ENCODE data around the gene KLK12.
A peak's percentile ranks its signal among the peaks of the same experiment; 100 is the strongest.

Gene KLK12

DNA sequence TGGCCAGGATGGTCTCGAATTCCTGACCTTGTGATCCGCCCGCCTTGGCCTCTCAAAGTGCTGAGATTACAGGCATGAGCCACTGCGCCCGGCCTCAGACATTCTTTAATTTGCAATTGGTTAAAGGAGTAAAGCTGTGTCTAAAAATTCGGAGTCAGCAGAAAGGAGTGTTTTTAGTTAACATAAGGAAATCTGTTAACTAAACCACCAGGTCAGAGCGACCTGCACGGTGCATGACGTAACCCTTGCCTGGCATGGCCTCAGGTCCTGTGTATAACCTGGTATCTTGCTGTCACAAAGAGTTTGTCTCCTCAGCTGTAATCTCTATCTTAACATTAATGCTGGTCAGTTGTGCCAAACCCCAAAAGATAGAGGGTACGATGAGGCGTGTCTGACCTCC, 9.5 kb upstream of the KLK12 start:
- no peak for DNase-seq

DNA sequence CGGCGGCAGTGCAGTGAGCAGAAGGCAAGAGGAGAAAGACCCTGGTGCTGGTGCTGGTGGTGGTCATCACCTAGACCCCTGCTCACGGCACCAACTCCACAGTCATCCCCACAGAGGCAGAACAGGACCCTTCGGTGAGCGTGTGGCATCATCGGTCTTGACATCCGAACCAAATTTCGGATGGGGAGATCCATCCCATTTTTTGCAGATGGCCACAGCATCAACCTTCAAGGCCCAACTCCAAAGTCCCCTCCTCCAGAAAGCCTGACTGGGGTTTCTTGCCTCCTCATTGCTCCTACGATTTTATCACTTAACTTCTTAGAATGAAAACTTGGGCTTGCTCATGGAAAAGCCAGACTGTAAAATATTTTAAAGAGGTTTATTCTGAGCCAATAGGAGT, 8.7 kb upstream of the KLK12 start:
- no peak for DNase-seq

DNA sequence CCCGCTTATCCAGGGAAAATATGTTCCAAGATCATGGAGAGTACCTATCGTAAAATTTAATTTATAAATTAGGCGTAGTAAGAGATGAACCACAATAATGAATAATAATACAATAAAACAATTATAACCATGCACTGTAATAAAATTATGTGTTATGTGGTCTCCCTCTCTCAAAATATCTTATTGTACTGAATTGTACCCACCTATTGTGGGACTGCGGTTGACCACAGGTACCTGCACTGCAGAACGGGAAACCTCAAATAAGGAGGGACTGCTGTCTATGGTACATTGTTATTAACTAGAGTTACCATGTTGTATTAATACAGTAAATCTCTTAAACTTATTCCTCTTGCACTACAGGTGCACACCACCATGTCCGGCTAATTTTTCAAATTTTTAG, 5.3 kb upstream of the KLK12 start:
- no peak for DNase-seq

- no peak for DNase-seq
These were observed 1.7 kb upstream of the KLK12 start for GRCh38 chr19:51036519-51036918.

DNA sequence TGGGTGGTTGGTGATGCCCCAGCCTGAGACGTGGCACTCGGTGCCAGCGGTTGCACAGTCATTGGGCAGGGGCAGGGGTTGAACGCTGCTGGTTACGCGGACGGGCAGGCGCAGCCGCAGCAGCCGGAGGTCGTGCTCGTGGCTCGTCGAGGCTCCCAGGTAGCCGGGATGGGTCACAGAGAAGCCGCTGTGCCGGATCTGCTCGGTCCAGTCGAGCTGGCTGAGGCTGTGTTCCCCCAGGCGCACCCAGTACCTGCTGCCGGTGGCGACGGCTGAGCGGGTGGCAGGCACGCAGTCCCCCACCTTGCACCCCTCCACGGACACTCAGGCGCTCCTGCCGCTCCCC, 2.9 kb downstream of the KLK12 start:
- no peak for DNase-seq

- DNase-seq: no peak
These were observed 3.5 kb downstream of the KLK12 start for GRCh38 chr19:51031220-51031879.

GRCh38 chr19:51030631-51031030, 4.2 kb downstream of the KLK12 start:
- no peak for DNase-seq

GRCh38 chr19:51029718-51030117, 5.1 kb downstream of the KLK12 start:
- no peak for DNase-seq

GRCh38 chr19:51027873-51028272, 6.9 kb downstream of the KLK12 start:
- DNase-seq: no peak

- DNase-seq: no peak
These were observed 7.5 kb downstream of the KLK12 start for GRCh38 chr19:51027126-51027806.

DNA sequence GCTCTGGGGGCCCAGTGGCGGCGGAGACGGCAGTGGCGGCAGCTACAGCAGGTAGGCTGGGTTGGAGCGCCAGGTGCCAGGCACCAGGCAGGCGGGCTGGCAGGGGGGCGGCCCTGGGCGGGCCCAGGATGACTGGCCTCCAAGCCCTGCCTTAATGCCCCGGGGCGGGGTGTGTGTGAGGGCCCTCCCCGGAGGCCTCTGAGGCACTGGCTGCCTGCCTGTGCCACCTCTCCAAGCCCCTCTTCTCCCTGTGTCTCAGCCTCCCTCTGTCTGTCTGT, 8.3 kb downstream of the KLK12 start, which contains the start of gene KLK11:
Gene KLK11 (minus strand): TSS at position 63 of the 278 bp plus-strand sequence. CDS start 985 bp downstream, outside the sequence.
- DNase-seq: no peak

DNA sequence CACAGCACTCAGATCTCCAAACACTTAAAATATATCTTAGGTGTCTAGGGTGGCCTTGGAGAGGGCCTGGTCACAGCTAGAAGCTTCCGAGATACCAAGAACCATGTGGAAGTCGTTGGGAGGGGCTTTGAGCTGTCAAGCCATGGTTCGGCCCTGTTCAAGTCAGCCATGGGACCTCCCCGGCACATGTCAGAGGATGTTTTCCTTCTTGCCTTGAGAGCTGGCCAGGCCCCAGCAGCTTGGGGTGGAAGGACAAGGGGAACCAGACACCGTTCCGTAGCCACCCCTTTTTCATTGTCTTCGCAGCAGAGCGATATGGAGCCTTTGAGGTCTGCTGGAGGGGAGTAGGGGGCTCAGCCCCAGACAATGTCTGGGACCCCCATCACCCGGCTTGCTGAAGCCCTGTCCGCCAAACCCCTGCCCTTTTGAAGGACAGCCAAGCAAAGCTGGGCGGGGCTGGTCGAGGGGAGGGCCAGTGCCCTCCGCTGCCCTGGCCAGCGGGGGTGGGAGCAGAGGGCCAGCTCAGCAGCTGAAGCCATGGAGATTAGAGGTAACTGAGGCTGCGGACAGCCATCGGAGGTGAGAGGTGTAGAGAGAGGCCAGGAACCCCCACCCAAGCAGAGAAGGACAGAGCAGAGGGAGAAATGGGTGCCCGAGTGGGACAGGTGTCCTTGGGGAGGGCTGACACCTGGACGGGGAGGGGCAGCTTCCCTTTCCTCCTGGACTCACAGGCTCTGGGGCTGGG, 8.8 kb downstream of the KLK12 start:
- no peak for DNase-seq

GRCh38 chr19:51025401-51025800, 9.4 kb downstream of the KLK12 start:
- DNase-seq: no peak

- peak; percentile 57 for DNase-seq
These were observed 9.9 kb downstream of the KLK12 start for GRCh38 chr19:51024924-51025323.

- no peak for DNase-seq
These were observed 10.9 kb downstream of the KLK12 start for GRCh38 chr19:51023946-51024345.

GRCh38 chr19:51022526-51022925, 12.3 kb downstream of the KLK12 start:
- no peak for DNase-seq

- peak; percentile 75 for DNase-seq
These were observed 13.7 kb downstream of the KLK12 start for GRCh38 chr19:51020988-51021651.

DNA sequence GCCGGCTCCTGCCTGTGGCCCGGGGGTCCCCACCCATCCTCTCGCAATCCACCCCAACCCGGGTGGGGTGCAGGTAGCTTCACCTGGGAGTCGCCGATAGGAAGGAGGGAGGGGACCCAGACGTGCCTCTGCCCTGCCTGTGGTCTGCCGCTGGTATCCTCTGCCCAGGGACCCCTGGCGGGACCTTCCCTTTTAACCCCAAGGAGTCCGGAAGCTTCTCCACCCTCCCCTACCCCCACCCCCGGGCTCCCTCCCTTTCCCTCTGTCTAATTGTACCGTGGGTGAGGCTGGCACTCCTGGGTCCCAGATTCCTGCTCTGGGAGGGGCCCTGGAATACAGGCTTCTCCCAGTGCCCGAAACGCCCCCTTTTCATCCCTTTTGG, 15.3 kb downstream of the KLK12 start, which contains the start of gene KLK10:
Gene KLK10 (minus strand): TSS at position 166 of the 382 bp plus-strand sequence. CDS start 579 bp downstream, outside the sequence.
- DNase-seq: no peak

DNA sequence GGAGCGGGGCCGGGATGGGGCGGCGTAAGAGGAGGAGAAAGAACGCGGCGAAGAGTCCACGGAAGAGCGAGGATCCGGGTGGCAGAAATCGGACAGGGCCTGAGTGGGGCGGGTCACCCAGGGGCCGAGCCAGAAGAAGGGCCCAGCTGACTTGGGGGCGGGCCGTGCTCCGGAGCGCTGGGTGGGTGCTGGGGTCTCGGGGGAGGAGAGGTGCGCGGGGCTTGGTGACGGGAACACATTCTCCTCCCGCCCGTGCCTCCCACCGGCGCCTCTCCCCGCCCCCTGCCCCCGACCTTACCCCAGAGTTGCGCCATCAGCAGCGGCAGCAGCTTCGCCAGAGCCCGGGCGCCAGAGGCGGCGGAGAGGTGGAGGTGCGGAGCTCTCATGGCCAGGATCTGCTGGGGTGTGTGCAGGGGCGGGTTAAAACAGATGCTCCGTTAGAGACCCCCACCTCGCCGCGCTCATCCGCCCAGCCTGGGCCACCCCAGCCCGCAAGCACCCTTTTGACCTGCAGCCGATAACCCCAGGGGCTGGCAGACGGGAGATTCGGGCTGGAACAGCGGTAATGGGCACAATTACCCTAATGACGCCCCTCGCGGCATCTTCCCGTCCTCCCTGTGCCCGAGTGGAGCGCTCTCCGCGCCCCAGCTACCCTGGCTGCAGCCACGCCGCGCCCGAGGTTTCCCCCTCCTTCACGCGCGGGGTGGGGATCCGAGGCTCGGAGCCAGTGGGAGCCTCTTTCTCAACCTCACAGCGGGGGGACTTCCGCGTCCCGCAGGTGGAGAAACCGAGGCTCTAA, 15.9 kb downstream of the KLK12 start:
- no peak for DNase-seq

GRCh38 chr19:51016798-51017683, 17.8 kb downstream of the KLK12 start:
- peak; percentile 29 for DNase-seq

DNA sequence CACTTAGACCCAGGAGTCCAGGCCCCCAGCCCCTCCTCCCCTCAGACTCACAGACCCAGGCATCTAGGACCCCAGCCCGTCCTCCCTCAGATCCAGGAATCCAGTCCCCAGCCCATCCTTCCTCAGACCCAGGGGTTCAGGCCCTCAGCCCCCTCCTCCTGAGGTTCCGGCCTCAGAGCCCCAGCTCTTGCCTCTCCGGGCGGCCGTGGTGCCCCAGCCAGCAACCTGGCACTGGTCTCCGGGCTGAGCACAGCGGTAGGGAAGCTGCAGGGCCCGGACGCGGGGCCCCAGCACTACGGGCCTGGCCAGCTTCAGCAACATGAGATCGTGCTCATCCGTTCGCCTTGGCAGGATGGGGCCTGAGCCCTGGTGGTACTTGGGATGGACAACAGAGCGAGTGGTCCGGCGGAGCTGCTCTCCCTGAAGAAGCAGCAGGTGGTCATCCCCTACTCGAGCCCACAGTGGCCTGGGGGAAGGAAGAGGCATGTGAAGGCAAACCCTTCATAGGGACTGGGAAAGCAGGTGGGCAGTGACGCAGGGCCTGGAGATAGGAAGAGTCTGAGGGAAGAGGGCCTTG, 19.0 kb downstream of the KLK12 start:
- DNase-seq: no peak

Measured in NCI-H748 treated with DMSO at 0.1 percent for 48 hours (cell line).